Right forelimb (tissue), 1 donor: ENCODE results near the gene KLLN.
A peak's percentile ranks its signal among the peaks of the same experiment; 100 is the strongest.
"Not testable (repeated sequence)": the region's sequence is repeated elsewhere in the genome, so short reads cannot be mapped to it uniquely, and the experiment has no call there.

Source experiments
- DNase-seq: peaks from one replicate; pipeline ENCODE4 v3.0.0-alpha.2; 2018

Gene KLLN

GRCh38 chr10:87863053-87863943 lies at the start of gene KLLN, which contains the start of gene PTEN:
Gene KLLN, minus strand, starts transcription at chr10:87863533. Its CDS starts 1,046 bp downstream, at chr10:87862487.
Gene PTEN, plus strand, starts transcription at chr10:87863625. Its CDS starts 845 bp downstream, at chr10:87864470.
- DNase-seq: peak; percentile 95

GRCh38 chr10:87903396-87903795 lies 40.1 kb upstream of the KLLN start:
- not testable (repeated sequence) for DNase-seq

- DNase-seq: not testable (repeated sequence)
Observed at GRCh38 chr10:87897957-87898356, 34.6 kb upstream of the KLLN start.

GRCh38 chr10:87896216-87896615 lies 32.9 kb upstream of the KLLN start:
- DNase-seq: no peak

- DNase-seq: no peak
Observed at GRCh38 chr10:87895430-87895829, 32.1 kb upstream of the KLLN start.

- no peak for DNase-seq
Observed at GRCh38 chr10:87887548-87888289, 24.4 kb upstream of the KLLN start.

- no peak for DNase-seq
Observed at GRCh38 chr10:87887146-87887545, 23.8 kb upstream of the KLLN start.

GRCh38 chr10:87886635-87887034 lies 23.3 kb upstream of the KLLN start:
- no peak for DNase-seq

- no peak for DNase-seq
Observed at GRCh38 chr10:87882555-87883294, 19.4 kb upstream of the KLLN start.

- not testable (repeated sequence) for DNase-seq
Observed at GRCh38 chr10:87881373-87882059, 18.2 kb upstream of the KLLN start.

- DNase-seq: no peak
Observed at GRCh38 chr10:87880336-87880735, 17.0 kb upstream of the KLLN start.

GRCh38 chr10:87878664-87879459 lies 15.5 kb upstream of the KLLN start:
- no peak for DNase-seq

GRCh38 chr10:87875929-87876571 lies 12.7 kb upstream of the KLLN start:
- no peak for DNase-seq

GRCh38 chr10:87873656-87874055 lies 10.3 kb upstream of the KLLN start:
- no peak for DNase-seq

- DNase-seq: no peak
Observed at GRCh38 chr10:87872828-87873227, 9.5 kb upstream of the KLLN start.

- no peak for DNase-seq
Observed at GRCh38 chr10:87869773-87870551, 6.6 kb upstream of the KLLN start.

GRCh38 chr10:87869139-87869538 lies 5.8 kb upstream of the KLLN start:
- DNase-seq: not testable (repeated sequence)

GRCh38 chr10:87868277-87868676 lies 4.9 kb upstream of the KLLN start:
- no peak for DNase-seq

GRCh38 chr10:87867453-87867852 lies 4.1 kb upstream of the KLLN start:
- DNase-seq: no peak

GRCh38 chr10:87866412-87866974 lies 3.2 kb upstream of the KLLN start:
- no peak for DNase-seq
